ENCODE data around the gene ALDH16A1.

Gene ALDH16A1

GRCh38 chr19:49487277-49488045 is 34.4 kb downstream of the ALDH16A1 start, which contains the start of gene RPL13A:
Gene RPL13A (plus strand): TSS chr19:49487608. CDS start chr19:49487630, 22 bp downstream.
- TF ChIP-seq POLR2AphosphoS5 (IDR thresholded peaks at IDR 0.05; ENCODE audit: low read depth, low read length) (peak; percentile 99), TAF1 (IDR thresholded peaks at IDR 0.05; ENCODE audit: borderline replicate concordance, low read depth, low read length) (peak; percentile 99), POLR2A (IDR thresholded peaks at IDR 0.05; ENCODE audit: low read depth, low read length) (peak; percentile 100)
- DNase-seq (ENCODE audit: insufficient read length): peak; percentile 96
- FAIRE-seq: peak; percentile 97

GRCh38 chr19:49488046-49488862 is 35.2 kb downstream of the ALDH16A1 start:
- FAIRE-seq (no peak), DNase-seq (ENCODE audit: insufficient read length) (no peak)
- no peak; the same call in 1 of the 2 replicates for TF ChIP-seq POLR2A (IDR thresholded peaks at IDR 0.05; ENCODE audit: low read depth, low read length)
- no peak for TF ChIP-seq TAF1 (IDR thresholded peaks at IDR 0.05; ENCODE audit: borderline replicate concordance, low read depth, low read length)
- no peak; the same call in 1 of the 2 replicates for TF ChIP-seq POLR2AphosphoS5 (IDR thresholded peaks at IDR 0.05; ENCODE audit: low read depth, low read length)

GRCh38 chr19:49488863-49489537 is 36.0 kb downstream of the ALDH16A1 start:
- FAIRE-seq (no peak), DNase-seq (ENCODE audit: insufficient read length) (no peak)
- TF ChIP-seq TAF1 (IDR thresholded peaks at IDR 0.05; ENCODE audit: borderline replicate concordance, low read depth, low read length) (no peak), POLR2AphosphoS5 (IDR thresholded peaks at IDR 0.05; ENCODE audit: low read depth, low read length) (0 out of 2 replicates have a peak, but pooled peaks have one; percentile 18), POLR2A (IDR thresholded peaks at IDR 0.05; ENCODE audit: low read depth, low read length) (no peak)

DNA sequence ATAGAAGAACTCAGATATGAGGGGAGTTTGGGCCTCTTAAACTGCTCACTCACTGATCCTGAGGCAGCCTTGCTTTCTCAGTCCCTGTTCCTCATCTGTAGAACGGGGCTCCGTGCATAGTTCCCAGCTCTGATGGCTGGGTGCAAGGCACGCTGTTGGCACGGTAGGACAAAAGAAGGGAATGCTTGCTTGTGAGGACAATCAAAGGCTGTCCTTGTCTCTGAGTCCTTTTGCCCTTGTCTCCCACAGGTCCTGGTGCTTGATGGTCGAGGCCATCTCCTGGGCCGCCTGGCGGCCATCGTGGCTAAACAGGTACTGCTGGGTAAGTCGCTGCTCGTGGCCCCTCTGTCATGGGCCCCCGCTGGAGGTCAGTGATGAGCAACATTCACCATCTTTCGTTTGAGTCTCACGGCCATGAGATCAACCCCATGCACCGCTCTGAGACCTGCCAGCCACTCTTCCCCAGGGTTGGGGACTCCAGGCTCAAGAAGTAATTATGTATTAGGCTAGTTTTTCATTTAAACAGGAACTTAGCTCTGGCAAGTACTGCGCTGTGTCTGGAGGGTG is 36.7 kb downstream of the ALDH16A1 start:
- no peak for TF ChIP-seq TAF1 (IDR thresholded peaks at IDR 0.05; ENCODE audit: borderline replicate concordance, low read depth, low read length)
- peak; percentile 70; the same call in 1 of the 2 replicates for TF ChIP-seq POLR2A (IDR thresholded peaks at IDR 0.05; ENCODE audit: low read depth, low read length)
- 0 out of 2 replicates have a peak, but pooled peaks have one; percentile 61 for TF ChIP-seq POLR2AphosphoS5 (IDR thresholded peaks at IDR 0.05; ENCODE audit: low read depth, low read length)
- DNase-seq (ENCODE audit: insufficient read length) (no peak), FAIRE-seq (no peak)

- peak; percentile 68; the same call in 1 of the 2 replicates for TF ChIP-seq POLR2AphosphoS5 (IDR thresholded peaks at IDR 0.05; ENCODE audit: low read depth, low read length)
- 0 out of 2 replicates have a peak, but pooled peaks have one; percentile 37 for TF ChIP-seq POLR2A (IDR thresholded peaks at IDR 0.05; ENCODE audit: low read depth, low read length)
- TF ChIP-seq TAF1 (IDR thresholded peaks at IDR 0.05; ENCODE audit: borderline replicate concordance, low read depth, low read length): no peak
- no peak for FAIRE-seq
- DNase-seq (ENCODE audit: insufficient read length): no peak
These were observed 37.4 kb downstream of the ALDH16A1 start for GRCh38 chr19:49490287-49491029.

- DNase-seq (ENCODE audit: insufficient read length) (no peak), FAIRE-seq (no peak)
- peak; percentile 41; the same call in 1 of the 2 replicates for TF ChIP-seq POLR2AphosphoS5 (IDR thresholded peaks at IDR 0.05; ENCODE audit: low read depth, low read length)
- 0 out of 2 replicates have a peak, but pooled peaks have one; percentile 15 for TF ChIP-seq POLR2A (IDR thresholded peaks at IDR 0.05; ENCODE audit: low read depth, low read length)
- TF ChIP-seq TAF1 (IDR thresholded peaks at IDR 0.05; ENCODE audit: borderline replicate concordance, low read depth, low read length): no peak
These were observed 38.2 kb downstream of the ALDH16A1 start for GRCh38 chr19:49491030-49491803.

GRCh38 chr19:49491804-49492572 is 39.0 kb downstream of the ALDH16A1 start:
- FAIRE-seq (no peak), DNase-seq (ENCODE audit: insufficient read length) (no peak)
- TF ChIP-seq POLR2A (IDR thresholded peaks at IDR 0.05; ENCODE audit: low read depth, low read length): no peak

DNA sequence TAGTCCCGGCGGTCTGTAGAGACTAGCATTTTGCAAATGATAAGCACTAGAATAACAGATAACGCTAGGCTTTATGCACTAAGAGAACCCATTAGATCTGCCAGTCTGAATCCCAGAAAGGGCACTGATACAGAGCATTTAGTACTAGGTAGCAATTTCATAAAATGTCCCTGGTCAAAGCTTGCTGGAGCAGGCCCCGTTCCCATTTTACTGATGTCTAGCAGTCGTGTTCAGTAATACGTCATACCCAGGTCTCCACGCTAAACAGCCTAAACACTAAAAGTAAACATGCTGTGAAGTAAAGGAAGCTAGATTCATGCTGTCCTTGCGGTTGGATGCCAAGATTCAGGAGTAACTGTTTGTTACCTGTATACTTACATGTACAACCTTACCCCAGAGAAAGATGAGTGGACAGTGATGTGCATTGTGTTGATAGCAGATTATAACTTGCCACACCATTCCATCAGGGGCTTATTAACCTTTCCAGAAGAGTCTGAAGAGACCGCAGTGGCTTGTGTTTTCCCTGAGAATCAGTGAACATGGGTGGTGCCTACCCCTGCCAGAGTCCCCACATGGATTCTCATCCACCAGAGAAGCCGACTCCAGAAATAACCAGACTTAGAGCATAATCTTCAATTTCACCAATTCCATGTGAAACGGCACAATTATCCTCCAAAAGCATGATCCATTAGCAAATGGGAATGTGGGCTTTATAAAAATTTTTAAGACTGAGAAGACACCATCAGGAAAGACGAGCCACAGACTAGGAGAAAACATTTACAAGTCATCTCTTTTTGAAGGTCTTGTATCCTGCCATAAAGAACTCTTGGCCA is 39.8 kb downstream of the ALDH16A1 start:
- no peak for FAIRE-seq
- TF ChIP-seq TAF1 (IDR thresholded peaks at IDR 0.05; ENCODE audit: borderline replicate concordance, low read depth, low read length): no peak
- peak; percentile 96 for TF ChIP-seq POLR2A (IDR thresholded peaks at IDR 0.05; ENCODE audit: low read depth, low read length)
- peak; percentile 98 for TF ChIP-seq POLR2AphosphoS5 (IDR thresholded peaks at IDR 0.05; ENCODE audit: low read depth, low read length)
- DNase-seq (ENCODE audit: insufficient read length): no peak

Measured in GM12892 (cell line).